KMS-11 (cell line): Measurements from ENCODE around the gene TRAK1.

Source experiments
- H2AFZ ChIP-seq: fragments of 200-600 bp; sonication (generic); 2 replicates; pipeline ENCODE4 v1.6.1; 2016; ENCODE audit warnings: antibody characterized with exemption, mixed run types, low read depth
- H3K27ac ChIP-seq: fragments of 200-600 bp; sonication (generic); 2 replicates; pipeline ENCODE4 v1.6.1; 2016; ENCODE audit warnings: mild to moderate bottlenecking, mixed run types
- H3K27me3 ChIP-seq: fragments of 200-600 bp; sonication (generic); 2 replicates; pipeline ENCODE4 v1.6.1; 2017; ENCODE audit warnings: mild to moderate bottlenecking, low read depth, mixed run types, moderate library complexity; ENCODE audit not compliant: insufficient read depth
- H3K36me3 ChIP-seq: fragments of 200-600 bp; sonication (generic); 2 replicates; pipeline ENCODE4 v1.6.1; 2017; ENCODE audit warnings: mild to moderate bottlenecking, mixed run types; ENCODE audit not compliant: insufficient read depth
- H3K4me1 ChIP-seq: fragments of 200-600 bp; sonication (generic); 2 replicates; pipeline ENCODE4 v1.6.1; 2016; ENCODE audit warnings: mild to moderate bottlenecking, low read depth, mixed run types; ENCODE audit not compliant: poor library complexity, severe bottlenecking
- H3K4me2 ChIP-seq: fragments of 200-600 bp; sonication (generic); 2 replicates; pipeline ENCODE4 v1.7.0; 2016; ENCODE audit warnings: mild to moderate bottlenecking, mixed run types
- H3K4me3 ChIP-seq: fragments of 200-600 bp; sonication (generic); IDR thresholded peaks from 2 replicates; pipeline ENCODE4 v1.6.1; 2017; ENCODE audit warnings: low read depth, low read length, mixed read lengths; ENCODE audit not compliant: insufficient read depth
- H3K79me2 ChIP-seq: fragments of 200-600 bp; sonication (generic); 2 replicates; pipeline ENCODE4 v1.6.1; 2016; ENCODE audit warnings: low read depth, mixed run types; ENCODE audit not compliant: insufficient read depth
- H3K9ac ChIP-seq: fragments of 200-600 bp; sonication (generic); 2 replicates; pipeline ENCODE4 v1.6.1; 2016; ENCODE audit warnings: mild to moderate bottlenecking, mixed run types
- H4K20me1 ChIP-seq: fragments of 200-600 bp; sonication (generic); 2 replicates; pipeline ENCODE4 v1.6.1; 2016; ENCODE audit warnings: mild to moderate bottlenecking, mixed run types; ENCODE audit not compliant: insufficient read depth
- CTCF ChIP-seq: fragments of 200-600 bp; sonication (generic); conservative IDR thresholded peaks from 2 replicates; pipeline ENCODE4 v1.6.1; 2017; ENCODE audit warnings: low read depth, mild to moderate bottlenecking, antibody characterized with exemption, low read length, moderate library complexity, mixed read lengths

The TRAK1 gene

DNA sequence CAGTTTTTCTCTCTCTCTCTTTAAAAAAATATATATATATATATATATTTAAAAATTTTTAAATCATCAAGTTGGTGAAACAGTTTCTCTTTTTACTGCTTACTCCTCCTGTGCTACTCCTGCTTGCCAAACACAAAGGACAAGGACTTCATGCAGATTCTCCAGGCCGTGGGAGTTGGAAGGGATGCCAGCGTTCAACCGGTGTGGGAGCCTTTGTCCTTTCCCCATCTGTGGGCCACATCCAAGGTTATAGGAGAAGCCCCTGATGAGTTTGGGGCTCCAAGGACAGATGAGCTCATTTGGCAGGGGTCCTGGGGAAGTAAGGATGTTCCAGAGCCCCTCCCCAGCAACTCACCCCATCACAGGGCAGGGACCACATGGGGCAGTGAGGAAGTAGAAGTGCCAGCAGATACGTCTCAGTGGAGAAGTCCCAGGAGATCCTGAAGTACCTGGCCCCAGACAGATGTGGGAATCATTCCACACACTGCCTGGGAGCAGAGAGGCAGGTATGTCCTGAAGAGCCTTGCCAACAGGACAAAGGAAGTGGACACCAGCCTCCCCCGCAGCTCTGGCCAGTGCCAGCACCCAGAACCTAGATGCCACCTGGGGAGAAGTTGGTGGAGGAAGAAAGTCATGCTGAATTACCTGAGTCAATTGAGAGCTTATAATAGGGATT, 138.2 kb downstream of the TRAK1 start:
- no peak for TF ChIP-seq CTCF
- no peaks in the 10 kb centered on the region for H4K20me1 ChIP-seq
- H3K79me2 ChIP-seq: no peaks in the 10 kb centered on the region
- no peaks in the 10 kb centered on the region for H3K27me3 ChIP-seq
- no peak overlapping the region for H3K27ac ChIP-seq
- H3K4me3 ChIP-seq: no peak overlapping the region
- H3K36me3 ChIP-seq: no peaks in the 10 kb centered on the region
- no peak overlapping the region for H3K4me2 ChIP-seq
- H3K9ac ChIP-seq: no peak overlapping the region
- no peaks in the 10 kb centered on the region for H3K4me1 ChIP-seq
- no peak overlapping the region for H2AFZ ChIP-seq

DNA sequence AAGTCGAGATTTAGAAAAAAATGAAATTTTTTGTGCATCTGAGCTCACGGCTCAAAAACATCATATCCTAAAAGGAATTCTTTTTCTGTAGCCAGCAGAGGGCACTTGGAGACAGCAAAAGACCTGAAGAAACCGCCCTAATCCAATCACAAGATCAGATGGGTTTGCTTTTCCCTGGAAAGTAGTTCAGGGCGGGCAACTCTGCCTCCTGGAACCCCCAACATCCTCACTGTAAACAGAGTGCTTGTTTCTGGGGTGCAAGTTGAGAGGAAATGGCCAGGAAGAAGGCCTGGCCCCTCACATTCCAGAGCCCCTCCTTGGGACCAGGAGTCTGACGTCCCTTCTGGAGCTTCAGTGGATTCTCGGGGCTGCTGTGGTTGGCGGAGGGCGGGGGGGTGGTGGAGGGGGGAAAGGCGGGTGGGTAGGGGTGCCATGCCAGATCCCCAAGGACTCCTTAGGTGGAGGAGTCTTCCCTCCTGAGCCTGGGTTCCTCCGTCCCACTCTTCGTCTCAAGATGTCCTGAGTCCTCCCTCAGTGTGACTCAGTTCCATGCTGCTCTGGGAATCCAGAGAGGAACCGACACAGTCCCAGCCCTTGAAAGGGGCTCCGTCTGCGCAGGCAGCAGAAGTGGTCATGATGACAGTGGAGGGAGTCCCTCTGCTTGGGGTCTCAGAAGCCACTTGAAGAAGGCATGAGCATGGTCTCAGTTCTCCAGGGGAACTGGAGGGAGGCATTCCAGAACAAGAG, 139.0 kb downstream of the TRAK1 start:
- Histone ChIP-seq H2AFZ (no peak overlapping the region), H3K4me2 (no peak overlapping the region), H3K27me3 (no peaks in the 10 kb centered on the region), H3K4me3 (no peak overlapping the region), H3K4me1 (no peaks in the 10 kb centered on the region), H3K36me3 (no peaks in the 10 kb centered on the region), H3K9ac (no peak overlapping the region), H3K79me2 (no peaks in the 10 kb centered on the region), H3K27ac (no peak overlapping the region), H4K20me1 (no peaks in the 10 kb centered on the region)
- TF ChIP-seq CTCF: peak; percentile 47

DNA sequence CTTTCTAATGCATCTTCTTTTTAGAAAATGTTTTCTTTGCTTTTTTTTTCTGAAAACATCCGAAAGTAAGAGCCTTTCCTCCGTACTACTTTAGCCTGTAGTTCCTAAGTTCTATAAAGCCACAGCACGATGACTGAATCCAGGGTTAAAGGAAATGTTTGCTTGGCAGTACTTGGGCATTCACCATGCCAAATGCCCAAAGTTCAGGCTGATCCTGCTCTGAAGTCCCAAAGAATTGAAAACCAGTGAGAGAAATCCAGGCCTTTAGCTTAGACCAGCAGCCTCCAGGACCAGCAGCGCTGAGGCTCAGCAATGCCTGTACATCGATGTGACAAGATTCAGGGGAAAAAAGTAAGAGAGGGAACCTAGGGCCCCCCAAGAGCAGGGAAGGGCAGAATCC, 139.7 kb downstream of the TRAK1 start:
- Histone ChIP-seq H3K79me2 (no peaks in the 10 kb centered on the region), H3K27me3 (no peaks in the 10 kb centered on the region), H2AFZ (no peak overlapping the region), H3K36me3 (no peaks in the 10 kb centered on the region), H3K4me2 (no peak overlapping the region), H3K4me3 (no peak overlapping the region), H3K9ac (no peak overlapping the region), H3K27ac (no peak overlapping the region), H4K20me1 (no peaks in the 10 kb centered on the region), H3K4me1 (no peaks in the 10 kb centered on the region)
- no peak for TF ChIP-seq CTCF

- H3K36me3 ChIP-seq: no peaks in the 10 kb centered on the region
- TF ChIP-seq CTCF: no peak
- H4K20me1 ChIP-seq: no peaks in the 10 kb centered on the region
- no peak overlapping the region for H3K27ac ChIP-seq
- no peaks in the 10 kb centered on the region for H3K4me1 ChIP-seq
- H3K27me3 ChIP-seq: no peaks in the 10 kb centered on the region
- H3K4me2 ChIP-seq: no peak overlapping the region
- H3K4me3 ChIP-seq: no peak overlapping the region
- no peak overlapping the region for H3K9ac ChIP-seq
- no peak overlapping the region for H2AFZ ChIP-seq
- H3K79me2 ChIP-seq: no peaks in the 10 kb centered on the region
These were observed 144.4 kb downstream of the TRAK1 start for GRCh38 chr3:42235532-42235931.
